ENCODE data around the gene ARSB. TPM values are rescaled to one million over a fixed set of nuclear protein-coding genes. Genes with fewer than 3 reads are reported as not detected.
"Not testable (repeated sequence)": the region's sequence is repeated elsewhere in the genome, so short reads cannot be mapped to it uniquely, and the experiment has no call there.

Gene ARSB
- total RNA-seq, 1 experiment from 2014 or later: 19.4 TPM

- peak; percentile 96 for DNase-seq (ENCODE audit: low read depth)
These were observed 205.1 kb downstream of the ARSB start for GRCh38 chr5:78779771-78780616.

- DNase-seq (ENCODE audit: low read depth): no peak
These were observed 205.8 kb downstream of the ARSB start for GRCh38 chr5:78779262-78779661.

GRCh38 chr5:78778538-78778937, 206.6 kb downstream of the ARSB start:
- DNase-seq (ENCODE audit: low read depth): peak; percentile 84

- DNase-seq (ENCODE audit: low read depth): no peak
These were observed 207.2 kb downstream of the ARSB start for GRCh38 chr5:78777901-78778300.

- peak; percentile 89 for DNase-seq (ENCODE audit: low read depth)
These were observed 208.5 kb downstream of the ARSB start for GRCh38 chr5:78776637-78777036.

DNA sequence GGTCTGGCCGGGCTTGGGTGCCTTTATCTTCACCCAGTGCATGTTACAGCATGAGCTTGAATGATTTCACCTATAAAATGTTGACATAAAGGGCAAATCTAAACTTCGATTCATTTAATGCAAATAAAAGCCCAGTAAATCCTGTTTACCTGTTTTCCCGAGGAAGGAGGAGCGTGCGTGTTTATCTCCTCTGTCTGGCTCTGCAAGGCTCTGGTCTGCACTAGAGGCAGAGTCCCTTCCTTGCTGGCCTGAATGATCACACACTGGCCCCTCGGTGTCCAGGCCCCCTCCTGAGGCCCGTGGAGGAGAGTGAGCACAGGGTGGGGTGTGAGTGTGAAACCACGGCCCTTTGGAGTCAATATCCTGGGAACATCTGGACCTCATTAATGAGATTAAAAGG, 211.5 kb downstream of the ARSB start:
- DNase-seq (ENCODE audit: low read depth): no peak

DNA sequence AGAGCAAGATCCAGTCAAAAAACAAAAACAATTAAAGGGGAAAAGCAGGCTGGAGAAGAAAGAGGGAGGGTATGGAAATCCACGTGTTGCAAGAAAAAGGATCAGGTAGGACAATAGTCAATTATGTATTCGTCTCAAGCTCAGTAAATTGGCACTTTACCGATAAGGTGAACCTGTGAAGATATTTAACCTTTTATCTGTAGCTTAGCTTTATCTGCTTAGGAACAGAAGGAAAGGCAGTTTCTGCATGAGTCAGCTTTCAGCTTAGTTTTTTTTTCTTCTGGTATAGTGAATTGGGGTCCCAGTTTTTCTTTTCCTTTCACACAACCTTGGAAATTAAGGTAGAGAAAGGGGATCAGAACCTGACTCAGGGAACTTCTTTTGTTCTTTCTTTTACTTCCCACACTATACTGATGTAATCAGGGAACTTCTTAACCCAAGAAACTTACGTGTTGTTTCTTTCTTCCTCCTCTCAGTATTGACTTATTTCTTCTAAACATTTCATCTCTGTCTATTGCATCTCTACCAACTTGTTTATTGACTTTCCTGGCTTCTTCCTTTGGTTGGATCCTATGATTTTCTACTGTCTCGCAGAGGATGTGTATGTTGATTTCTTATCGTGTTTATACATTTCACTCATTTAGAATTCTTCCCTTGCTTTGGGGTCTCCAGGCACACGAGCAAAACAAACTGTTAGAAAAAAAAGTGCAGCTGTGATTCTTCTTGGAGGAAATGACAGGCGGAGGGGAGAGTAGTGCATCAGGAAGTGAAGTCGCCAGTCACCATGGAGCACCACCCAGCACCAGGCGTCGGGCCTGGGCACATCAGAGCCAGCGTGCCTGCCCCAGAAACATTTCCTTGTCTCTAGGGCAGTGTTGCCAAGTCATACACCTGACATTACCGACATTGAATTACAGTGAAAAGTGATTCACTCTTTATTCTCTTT, 213.6 kb downstream of the ARSB start:
- no peak for DNase-seq (ENCODE audit: low read depth)

DNA sequence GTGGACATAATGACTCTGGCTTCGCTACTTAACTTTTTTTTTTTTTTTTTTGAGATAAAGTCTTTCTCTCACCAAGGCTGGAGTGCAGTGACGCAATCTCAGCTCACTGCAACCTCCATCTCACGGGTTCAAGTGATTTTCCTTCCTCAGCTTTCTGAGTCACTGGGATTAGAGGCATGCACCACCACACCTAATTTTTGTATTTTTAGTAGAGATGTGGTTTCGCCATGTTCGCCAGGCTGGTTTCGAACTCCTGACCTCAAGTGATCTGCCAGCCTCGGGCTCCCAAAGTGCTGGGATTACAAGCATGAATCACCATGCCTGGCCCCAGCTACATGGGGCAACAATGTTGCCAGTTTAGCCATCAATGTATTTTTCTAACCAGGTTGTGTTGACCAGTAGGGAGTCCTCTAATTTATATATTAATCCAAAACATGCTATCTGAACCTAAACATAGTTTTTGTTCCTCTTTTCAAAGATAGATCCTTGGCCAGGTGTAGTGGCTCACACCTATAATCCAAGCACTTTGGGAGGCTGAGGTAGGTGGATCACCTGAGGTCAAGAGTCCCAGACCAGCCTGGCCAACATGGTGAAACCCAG, 216.2 kb downstream of the ARSB start:
- peak; percentile 73 for DNase-seq (ENCODE audit: low read depth)

DNA sequence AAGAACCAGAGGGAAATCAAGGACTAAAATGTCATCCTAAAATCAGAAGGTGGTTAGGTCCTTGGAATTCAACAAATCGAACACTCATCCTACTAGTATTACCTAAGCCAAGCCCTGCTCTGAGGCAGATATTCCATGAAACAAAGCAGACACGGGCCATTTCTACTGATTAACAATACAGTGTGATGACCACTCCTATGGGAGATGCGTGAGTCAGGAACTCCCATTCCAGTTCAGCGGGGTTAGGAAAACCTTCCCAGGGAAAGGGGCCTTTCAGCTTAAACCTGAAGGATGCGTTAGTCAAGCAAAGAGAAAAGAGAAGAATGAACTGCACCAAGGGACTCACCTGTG, 218.7 kb downstream of the ARSB start:
- DNase-seq (ENCODE audit: low read depth): no peak

- no peak for DNase-seq (ENCODE audit: low read depth)
These were observed 219.2 kb downstream of the ARSB start for GRCh38 chr5:78765756-78766411.

DNA sequence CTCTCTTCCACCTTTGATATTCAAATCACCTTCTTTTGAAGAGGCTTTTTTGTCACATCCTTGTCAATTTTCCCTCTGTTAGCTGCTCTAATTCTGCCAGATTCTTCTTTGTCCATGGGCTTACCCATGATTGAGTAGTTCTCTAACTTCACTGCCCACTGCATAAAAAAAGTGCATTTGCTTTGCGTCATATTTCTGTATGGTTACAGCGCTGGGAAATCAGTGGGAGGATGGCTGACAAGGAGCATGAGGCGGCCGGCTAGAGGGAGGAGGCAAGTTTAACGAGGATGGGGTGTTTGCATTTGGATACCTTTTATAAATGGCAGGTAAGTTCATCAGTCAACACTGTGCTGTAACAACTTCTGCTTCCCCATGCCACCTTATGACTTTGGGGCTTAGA, 220.0 kb downstream of the ARSB start:
- DNase-seq (ENCODE audit: low read depth): no peak

DNA sequence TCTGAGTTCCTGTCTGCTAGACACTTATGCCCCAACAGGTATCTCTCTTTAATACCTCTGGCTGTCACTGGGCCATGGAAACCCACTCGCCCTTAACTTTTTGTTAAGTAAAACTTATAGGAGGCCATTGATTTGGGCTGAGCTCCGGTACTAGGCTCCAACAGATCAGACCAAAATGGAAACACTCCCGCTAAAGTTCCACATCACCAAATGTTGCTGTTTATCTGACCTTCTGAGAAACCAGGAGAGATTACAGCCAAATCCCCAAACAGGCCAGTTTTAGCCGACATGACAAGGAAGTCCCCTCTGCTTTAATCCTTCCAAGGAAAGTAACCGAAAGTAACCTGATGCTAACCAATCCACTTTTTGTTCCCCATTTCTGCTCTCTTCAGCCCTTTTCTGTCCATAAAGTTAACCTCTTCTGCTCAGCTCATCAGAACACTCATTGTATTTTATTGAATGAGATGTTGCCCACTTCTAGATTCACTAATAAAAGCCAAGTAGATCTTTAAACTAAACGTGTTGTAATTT, 221.4 kb downstream of the ARSB start:
- DNase-seq (ENCODE audit: low read depth): no peak

- DNase-seq (ENCODE audit: low read depth): not testable (repeated sequence)
These were observed 222.4 kb downstream of the ARSB start for GRCh38 chr5:78762743-78763142.

- DNase-seq (ENCODE audit: low read depth): no peak
These were observed 223.3 kb downstream of the ARSB start for GRCh38 chr5:78761840-78762239.

DNA sequence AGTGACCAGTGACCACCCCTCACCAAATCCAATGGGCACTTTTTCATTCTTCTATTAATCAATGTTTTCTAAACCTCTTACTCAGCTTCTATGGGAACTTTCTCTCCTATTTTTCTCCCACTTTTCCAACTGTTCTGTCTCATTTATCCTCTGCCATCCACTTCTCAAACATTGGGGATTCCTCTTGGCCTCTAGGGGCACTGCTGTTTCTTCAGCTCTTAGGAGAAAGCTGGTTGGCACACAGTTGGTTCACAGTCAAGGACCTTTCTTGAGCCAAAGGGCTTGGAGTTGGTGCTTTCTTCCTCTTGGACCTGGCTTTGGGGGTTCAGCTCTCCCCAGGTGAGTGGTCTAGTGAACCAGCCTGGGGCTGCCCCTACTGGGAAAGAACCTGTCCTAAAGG, 224.3 kb downstream of the ARSB start:
- no peak for DNase-seq (ENCODE audit: low read depth)

- DNase-seq (ENCODE audit: low read depth): no peak
These were observed 224.7 kb downstream of the ARSB start for GRCh38 chr5:78760366-78760765.

DNA sequence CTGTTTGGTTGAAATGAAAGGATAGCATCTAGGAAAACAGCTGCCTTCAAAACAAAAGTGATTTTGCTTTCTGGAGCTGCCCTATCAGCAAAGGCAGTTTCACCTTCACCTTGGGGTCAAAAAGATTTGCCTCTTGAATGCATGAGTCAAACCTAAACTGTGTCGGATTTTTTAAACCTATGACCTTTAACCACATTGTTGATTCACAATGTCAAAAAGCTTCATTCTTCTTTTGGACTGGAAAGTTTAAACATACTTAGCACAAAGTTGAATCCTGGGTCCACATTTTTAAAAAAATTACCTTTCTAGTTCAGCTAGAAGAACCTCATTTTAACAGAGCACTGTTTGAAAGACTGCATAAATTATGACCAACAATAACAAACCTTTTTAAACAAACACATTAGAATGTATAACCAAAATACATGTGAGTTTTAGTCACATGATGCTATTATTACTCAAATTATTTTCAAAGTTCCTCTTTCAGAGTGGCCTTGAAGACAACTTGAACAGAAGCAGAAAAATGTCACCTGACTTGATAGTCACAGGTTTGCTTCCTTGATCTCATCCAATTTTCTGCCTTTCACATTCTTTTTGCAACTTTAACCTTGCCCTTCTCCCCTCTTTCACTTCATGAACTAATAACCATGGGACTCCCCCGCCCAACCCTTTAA, 226.8 kb downstream of the ARSB start:
- peak; percentile 88 for DNase-seq (ENCODE audit: low read depth)

DNA sequence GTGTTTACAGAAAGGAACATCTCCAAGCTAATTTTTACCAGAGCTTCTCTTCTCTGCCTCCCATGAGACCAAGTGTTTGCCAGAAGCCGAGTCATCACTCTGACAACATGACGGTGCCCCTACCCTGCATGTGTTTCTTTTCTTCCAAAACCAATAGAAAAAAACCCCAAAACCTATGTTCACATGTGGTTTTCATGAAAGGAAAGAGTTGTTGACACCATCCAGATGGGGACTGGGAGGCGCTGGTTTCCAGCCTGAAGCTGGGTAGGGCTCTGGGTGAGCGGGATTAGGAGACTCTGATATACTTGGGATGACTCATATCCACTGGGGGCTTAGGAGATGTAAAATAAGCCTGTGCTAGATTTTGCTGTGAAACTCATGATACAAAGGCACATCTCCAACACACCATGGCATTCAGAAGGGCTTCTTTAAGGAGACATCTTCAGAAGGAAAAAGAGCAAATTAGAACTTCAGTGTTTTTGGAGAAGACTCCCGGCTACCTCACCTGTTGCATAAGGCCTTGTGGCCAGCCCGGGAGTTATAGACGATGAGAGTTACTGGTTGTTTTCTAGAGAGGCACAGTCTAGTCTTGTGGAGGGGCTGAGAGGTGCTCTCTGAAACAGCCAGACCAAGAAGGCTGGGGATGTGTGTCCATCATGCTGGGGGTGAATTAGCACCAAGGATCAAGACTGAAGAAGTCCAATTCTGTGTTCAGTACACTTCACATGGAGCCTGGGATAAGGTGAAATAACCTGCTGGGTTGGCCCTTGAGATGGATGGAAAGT, 227.6 kb downstream of the ARSB start:
- peak; percentile 74 for DNase-seq (ENCODE audit: low read depth)

GRCh38 chr5:78756858-78757257, 228.3 kb downstream of the ARSB start:
- DNase-seq (ENCODE audit: low read depth): no peak

GRCh38 chr5:78755822-78756429, 229.2 kb downstream of the ARSB start:
- DNase-seq (ENCODE audit: low read depth): no peak

Data from M059J (cell line).